HepG2 (cell line): Measurements from ENCODE around the gene GDE1. TPM values are rescaled to one million over a fixed set of nuclear protein-coding genes. Genes with fewer than 3 reads are reported as not detected.

ENCODE experiments used
- CBX5 ChIP-seq: sonication (generic); formaldehyde crosslinking; IDR thresholded peaks from 2 replicates; pipeline ENCODE4 v1.4.0; 2020; ENCODE audit warnings: missing genetic modification reagents, borderline replicate concordance
- POGZ ChIP-seq: sonication (generic); formaldehyde crosslinking; IDR thresholded peaks from 2 replicates; pipeline ENCODE4 v1.4.0; 2020; ENCODE audit warnings: mild to moderate bottlenecking, missing genetic modification reagents
- SMAD1 ChIP-seq: sonication (generic); formaldehyde crosslinking; IDR thresholded peaks from 2 replicates; pipeline ENCODE4 v1.4.0; 2020; ENCODE audit warnings: missing genetic modification reagents, low read depth, mild to moderate bottlenecking, borderline replicate concordance
- ZBTB3 ChIP-seq: sonication (generic); formaldehyde crosslinking; IDR thresholded peaks from 2 replicates; pipeline ENCODE4 v1.4.0; 2020; ENCODE audit warnings: low read depth, mild to moderate bottlenecking, moderate library complexity, missing genetic modification reagents, borderline replicate concordance
- ZNF329 ChIP-seq: sonication (generic); formaldehyde crosslinking; IDR thresholded peaks from 2 replicates; pipeline ENCODE4 v1.9.0; 2021; ENCODE audit warnings: low read depth, mild to moderate bottlenecking, missing genetic modification reagents
- ZNF34 ChIP-seq: sonication (generic); formaldehyde crosslinking; IDR thresholded peaks from 2 replicates; pipeline ENCODE4 v1.4.0; 2020; ENCODE audit warnings: mild to moderate bottlenecking, missing genetic modification reagents, borderline replicate concordance
- ZNF432 ChIP-seq: sonication (generic); formaldehyde crosslinking; IDR thresholded peaks from 2 replicates; pipeline ENCODE4 v1.5.0; 2020; ENCODE audit warnings: missing genetic modification reagents, mild to moderate bottlenecking, borderline replicate concordance
- ZNF563 ChIP-seq: sonication (generic); formaldehyde crosslinking; IDR thresholded peaks from 2 replicates; pipeline ENCODE4 v1.8.0; 2022; ENCODE audit warnings: mild to moderate bottlenecking, moderate library complexity, missing genetic modification reagents
- ZNF615 ChIP-seq: sonication (generic); formaldehyde crosslinking; IDR thresholded peaks from 2 replicates; pipeline ENCODE4 v1.5.0; 2020; ENCODE audit warnings: mild to moderate bottlenecking, missing genetic modification reagents, borderline replicate concordance
- polyA plus RNA-seq, 8 experiments: library from polyadenylated mRNA; depleted of rRNA in 3 of 8; stranded (reverse) in 7 of 8; unstranded in 1 of 8; fragments of >200 nt; fragmentation: Illumina TruSeq in 4 of 8; extraction: Trizol in 4 of 8; gene quantifications; 2 replicates each; pipeline versions ENCODE4 v1.2.1 to v1.2.3, GENCODE V29; 2011 to 2016; ENCODE audit warnings: low read depth in 4 of 8, missing spikeins in 1 of 8, mixed read lengths in 1 of 8; ENCODE audit not compliant: insufficient read depth in 1 of 8
- total RNA-seq, 5 experiments: library from RNA; depleted of rRNA; stranded (reverse); fragments of >200 nt; fragmentation: Illumina TruSeq; extraction: Trizol; gene quantifications; 2 replicates each; pipeline ENCODE4 v1.2.3, GENCODE V29; 2016; ENCODE audit warnings: low read depth in 1 of 5
- TF ChIP-seq, protein P1 (sequence below): sonication (generic); formaldehyde crosslinking; IDR thresholded peaks from one replicate; pipeline ENCODE4 v1.5.1; 2020; ENCODE audit warnings: mild to moderate bottlenecking, missing genetic modification reagents; ENCODE audit errors: not compliant biosample characterization
- TF ChIP-seq, protein P2 (sequence below): sonication (generic); formaldehyde crosslinking; IDR thresholded peaks from 2 replicates; pipeline ENCODE4 v1.5.0; 2020; ENCODE audit warnings: missing genetic modification reagents

The GDE1 gene
- total and polyA plus RNA-seq, 2 of the 13 experiments (the other 11 are each of a cell fraction or from before 2014, with no cell fraction given) = 35.9 to 59.0 TPM

DNA sequence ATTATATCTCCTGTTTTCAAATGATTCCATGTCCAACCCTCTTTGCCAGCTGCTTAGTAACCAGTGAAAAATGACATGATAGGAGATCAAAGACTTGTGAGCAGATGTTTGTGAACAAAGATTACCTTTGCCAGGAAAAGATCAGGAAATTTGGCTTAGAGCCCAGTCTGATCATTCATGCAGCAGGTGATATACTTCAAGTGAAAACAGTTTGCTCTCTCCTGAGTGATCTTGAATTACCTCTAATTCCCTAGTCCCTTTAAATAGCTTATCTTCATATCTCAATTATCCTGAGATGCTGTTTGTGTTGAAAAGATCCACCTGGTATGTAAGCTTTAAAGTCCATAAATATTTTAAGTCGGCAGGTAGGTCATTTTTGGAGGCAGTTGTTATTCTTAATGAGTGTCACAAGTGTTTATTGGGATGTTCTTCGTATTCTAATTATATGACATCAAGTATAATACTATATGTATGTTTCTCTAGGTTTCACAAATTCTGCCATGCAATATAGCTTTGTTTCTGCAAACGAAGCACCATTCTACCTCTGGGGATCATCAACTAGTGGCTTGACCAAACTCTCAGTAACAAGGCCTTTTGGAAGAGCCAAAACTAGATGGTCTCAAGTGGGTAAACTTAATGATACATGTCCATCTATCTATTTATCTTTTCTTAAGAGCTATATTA lies 20.4 kb upstream of the GDE1 start (continued):
- TF ChIP-seq, protein P1, sequence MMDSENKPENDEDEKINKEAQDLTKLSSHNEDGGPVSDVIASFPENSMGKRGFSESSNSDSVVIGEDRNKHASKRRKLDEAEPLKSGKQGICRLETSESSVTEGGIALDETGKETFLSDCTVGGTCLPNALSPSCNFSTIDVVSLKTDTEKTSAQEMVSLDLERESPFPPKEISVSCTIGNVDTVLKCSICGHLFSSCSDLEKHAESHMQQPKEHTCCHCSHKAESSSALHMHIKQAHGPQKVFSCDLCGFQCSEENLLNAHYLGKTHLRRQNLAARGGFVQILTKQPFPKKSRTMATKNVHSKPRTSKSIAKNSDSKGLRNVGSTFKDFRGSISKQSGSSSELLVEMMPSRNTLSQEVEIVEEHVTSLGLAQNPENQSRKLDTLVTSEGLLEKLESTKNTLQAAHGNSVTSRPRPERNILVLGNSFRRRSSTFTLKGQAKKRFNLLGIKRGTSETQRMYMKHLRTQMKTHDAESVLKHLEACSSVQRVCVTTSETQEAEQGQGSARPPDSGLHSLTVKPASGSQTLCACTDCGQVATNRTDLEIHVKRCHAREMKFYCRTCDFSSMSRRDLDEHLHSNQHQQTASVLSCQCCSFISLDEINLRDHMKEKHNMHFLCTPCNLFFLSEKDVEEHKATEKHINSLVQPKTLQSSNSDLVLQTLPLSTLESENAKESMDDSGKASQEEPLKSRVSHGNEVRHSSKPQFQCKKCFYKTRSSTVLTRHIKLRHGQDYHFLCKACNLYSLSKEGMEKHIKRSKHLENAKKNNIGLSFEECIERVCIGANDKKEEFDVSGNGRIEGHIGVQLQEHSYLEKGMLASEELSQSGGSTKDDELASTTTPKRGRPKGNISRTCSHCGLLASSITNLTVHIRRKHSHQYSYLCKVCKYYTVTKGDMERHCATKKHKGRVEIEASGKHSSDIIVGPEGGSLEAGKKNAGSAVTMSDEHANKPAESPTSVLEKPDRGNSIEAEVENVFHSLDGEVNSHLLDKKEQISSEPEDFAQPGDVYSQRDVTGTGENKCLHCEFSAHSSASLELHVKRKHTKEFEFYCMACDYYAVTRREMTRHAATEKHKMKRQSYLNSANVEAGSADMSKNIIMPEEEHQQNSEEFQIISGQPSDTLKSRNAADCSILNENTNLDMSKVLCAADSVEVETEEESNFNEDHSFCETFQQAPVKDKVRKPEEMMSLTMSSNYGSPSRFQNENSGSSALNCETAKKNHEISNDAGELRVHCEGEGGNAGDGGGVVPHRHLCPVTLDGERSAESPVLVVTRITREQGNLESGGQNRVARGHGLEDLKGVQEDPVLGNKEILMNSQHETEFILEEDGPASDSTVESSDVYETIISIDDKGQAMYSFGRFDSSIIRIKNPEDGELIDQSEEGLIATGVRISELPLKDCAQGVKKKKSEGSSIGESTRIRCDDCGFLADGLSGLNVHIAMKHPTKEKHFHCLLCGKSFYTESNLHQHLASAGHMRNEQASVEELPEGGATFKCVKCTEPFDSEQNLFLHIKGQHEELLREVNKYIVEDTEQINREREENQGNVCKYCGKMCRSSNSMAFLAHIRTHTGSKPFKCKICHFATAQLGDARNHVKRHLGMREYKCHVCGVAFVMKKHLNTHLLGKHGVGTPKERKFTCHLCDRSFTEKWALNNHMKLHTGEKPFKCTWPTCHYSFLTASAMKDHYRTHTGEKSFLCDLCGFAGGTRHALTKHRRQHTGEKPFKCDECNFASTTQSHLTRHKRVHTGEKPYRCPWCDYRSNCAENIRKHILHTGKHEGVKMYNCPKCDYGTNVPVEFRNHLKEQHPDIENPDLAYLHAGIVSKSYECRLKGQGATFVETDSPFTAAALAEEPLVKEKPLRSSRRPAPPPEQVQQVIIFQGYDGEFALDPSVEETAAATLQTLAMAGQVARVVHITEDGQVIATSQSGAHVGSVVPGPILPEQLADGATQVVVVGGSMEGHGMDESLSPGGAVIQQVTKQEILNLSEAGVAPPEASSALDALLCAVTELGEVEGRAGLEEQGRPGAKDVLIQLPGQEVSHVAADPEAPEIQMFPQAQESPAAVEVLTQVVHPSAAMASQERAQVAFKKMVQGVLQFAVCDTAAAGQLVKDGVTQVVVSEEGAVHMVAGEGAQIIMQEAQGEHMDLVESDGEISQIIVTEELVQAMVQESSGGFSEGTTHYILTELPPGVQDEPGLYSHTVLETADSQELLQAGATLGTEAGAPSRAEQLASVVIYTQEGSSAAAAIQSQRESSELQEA (CRISPR knock-in tag) = no peak
- TF ChIP-seq ZNF34 (0 out of 2 replicates have a peak, but pooled peaks have one; percentile 62), ZNF563 (CRISPR knock-in tag) (no peak), ZNF432 (CRISPR knock-in tag) (no peak), ZNF615 (no peak), ZNF329 (no peak), CBX5 (no peak), SMAD1 (CRISPR knock-in tag) (no peak), ZBTB3 (CRISPR knock-in tag) (no peak), POGZ (CRISPR knock-in tag) (peak; percentile 39; the same call in 1 of the 2 replicates)
- TF ChIP-seq, protein P2, sequence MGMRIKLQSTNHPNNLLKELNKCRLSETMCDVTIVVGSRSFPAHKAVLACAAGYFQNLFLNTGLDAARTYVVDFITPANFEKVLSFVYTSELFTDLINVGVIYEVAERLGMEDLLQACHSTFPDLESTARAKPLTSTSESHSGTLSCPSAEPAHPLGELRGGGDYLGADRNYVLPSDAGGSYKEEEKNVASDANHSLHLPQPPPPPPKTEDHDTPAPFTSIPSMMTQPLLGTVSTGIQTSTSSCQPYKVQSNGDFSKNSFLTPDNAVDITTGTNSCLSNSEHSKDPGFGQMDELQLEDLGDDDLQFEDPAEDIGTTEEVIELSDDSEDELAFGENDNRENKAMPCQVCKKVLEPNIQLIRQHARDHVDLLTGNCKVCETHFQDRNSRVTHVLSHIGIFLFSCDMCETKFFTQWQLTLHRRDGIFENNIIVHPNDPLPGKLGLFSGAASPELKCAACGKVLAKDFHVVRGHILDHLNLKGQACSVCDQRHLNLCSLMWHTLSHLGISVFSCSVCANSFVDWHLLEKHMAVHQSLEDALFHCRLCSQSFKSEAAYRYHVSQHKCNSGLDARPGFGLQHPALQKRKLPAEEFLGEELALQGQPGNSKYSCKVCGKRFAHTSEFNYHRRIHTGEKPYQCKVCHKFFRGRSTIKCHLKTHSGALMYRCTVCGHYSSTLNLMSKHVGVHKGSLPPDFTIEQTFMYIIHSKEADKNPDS (CRISPR knock-in tag) = no peak
